Gastroesophageal sphincter (tissue), 3 donors: ENCODE measurements around the gene FGD1.

Source experiments
- POLR2A ChIP-seq, 2 donors: fragments of 450-650 bp; IDR thresholded peaks; one replicate each; pipeline ENCODE4 v1.6.1; 2017; ENCODE audit warnings: antibody characterized with exemption in 2 of 2, mild to moderate bottlenecking in 2 of 2, moderate library complexity in 1 of 2
- TF ChIP-seq, protein P1 (sequence below), 4 experiments: fragments of 200-600 bp in 2 of 4; fragments of 450-650 bp in 2 of 4; sonication (generic) in 1 of 4; IDR thresholded peaks; one replicate each; pipeline ENCODE4 v1.5.1; 2017 to 2019; ENCODE audit warnings: antibody characterized with exemption in 4 of 4, mild to moderate bottlenecking in 2 of 4, moderate library complexity in 2 of 4

DNA sequence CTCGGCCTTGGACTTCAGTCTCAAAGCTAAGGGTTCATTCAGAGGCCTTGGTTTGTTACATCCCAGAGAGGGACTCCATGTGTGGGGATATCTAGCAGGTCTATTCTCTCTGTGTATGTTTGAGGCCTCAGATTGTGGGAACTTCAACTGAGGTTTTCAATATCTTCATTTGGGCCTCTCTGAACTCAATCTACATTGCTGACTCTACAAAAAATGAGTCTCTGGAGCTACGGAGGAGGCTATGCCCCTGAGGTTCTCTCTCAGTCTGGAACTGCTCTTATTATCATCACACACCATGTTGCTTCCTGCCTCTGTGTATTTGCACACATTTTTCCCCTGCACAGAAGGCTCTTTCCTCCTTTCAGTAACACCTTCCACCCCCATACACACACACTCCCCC, 60.9 kb downstream of the FGD1 start:
- TF ChIP-seq, protein P1, sequence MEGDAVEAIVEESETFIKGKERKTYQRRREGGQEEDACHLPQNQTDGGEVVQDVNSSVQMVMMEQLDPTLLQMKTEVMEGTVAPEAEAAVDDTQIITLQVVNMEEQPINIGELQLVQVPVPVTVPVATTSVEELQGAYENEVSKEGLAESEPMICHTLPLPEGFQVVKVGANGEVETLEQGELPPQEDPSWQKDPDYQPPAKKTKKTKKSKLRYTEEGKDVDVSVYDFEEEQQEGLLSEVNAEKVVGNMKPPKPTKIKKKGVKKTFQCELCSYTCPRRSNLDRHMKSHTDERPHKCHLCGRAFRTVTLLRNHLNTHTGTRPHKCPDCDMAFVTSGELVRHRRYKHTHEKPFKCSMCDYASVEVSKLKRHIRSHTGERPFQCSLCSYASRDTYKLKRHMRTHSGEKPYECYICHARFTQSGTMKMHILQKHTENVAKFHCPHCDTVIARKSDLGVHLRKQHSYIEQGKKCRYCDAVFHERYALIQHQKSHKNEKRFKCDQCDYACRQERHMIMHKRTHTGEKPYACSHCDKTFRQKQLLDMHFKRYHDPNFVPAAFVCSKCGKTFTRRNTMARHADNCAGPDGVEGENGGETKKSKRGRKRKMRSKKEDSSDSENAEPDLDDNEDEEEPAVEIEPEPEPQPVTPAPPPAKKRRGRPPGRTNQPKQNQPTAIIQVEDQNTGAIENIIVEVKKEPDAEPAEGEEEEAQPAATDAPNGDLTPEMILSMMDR (IDR thresholded peaks at IDR 0.05): no peak
- TF ChIP-seq POLR2A (IDR thresholded peaks at IDR 0.05): no peak
